Measurements from ENCODE around the gene MFSD6. TPM values are rescaled to one million over a fixed set of nuclear protein-coding genes. Genes with fewer than 3 reads are reported as not detected.
A peak's percentile ranks its signal among the peaks of the same experiment; 100 is the strongest.

MFSD6 gene
- polyA plus RNA-seq, 3 donors = 8.8 to 15.7 (median 12.9) TPM

- Histone ChIP-seq H3K27me3 (ENCODE audit: control insufficient read depth in 2 of 2, insufficient read depth in 2 of 2, low read length in 2 of 2) (no peaks in the 10 kb centered on the region), H3K79me2 (ENCODE audit: insufficient read depth, low read length) (peaks cover 20% of the 10 kb centered on the region), H2AFZ (ENCODE audit: insufficient read depth, low read depth, low read length, poor library complexity, severe bottlenecking) (peak overlapping the region; percentile 94), H3K9me3 (replicated peaks in 1 of 2; ENCODE audit: control insufficient read depth in 1 of 2, insufficient read depth in 1 of 2, low read length in 2 of 2) (peaks cover 5 to 8% of the 10 kb centered on the region in 2 donors), H4K20me1 (ENCODE audit: insufficient read depth, low read length) (no peaks in the 10 kb centered on the region), H3K4me1 (ENCODE audit: control insufficient read depth in 1 of 2, insufficient read depth in 2 of 2, low read length in 2 of 2) (peaks cover 28 to 41% of the 10 kb centered on the region in 2 donors), H3K9ac (ENCODE audit: insufficient read depth, low read length, poor library complexity, severe bottlenecking) (peak overlapping the region; percentile 87), H3K4me3 (replicated peaks in 1 of 3; ENCODE audit: low read depth in 2 of 3, low read length in 3 of 3) (peak overlapping the region; percentile 72 to 98 (median 87)), H3K4me2 (replicated peaks; ENCODE audit: extremely low read depth, low read length, poor library complexity, severe bottlenecking) (peak overlapping the region; percentile 86), H3K36me3 (replicated peaks in 1 of 2; ENCODE audit: control insufficient read depth in 1 of 2, insufficient read depth in 2 of 2, low read length in 2 of 2) (no peaks in the 10 kb centered on the region), H3K27ac (ENCODE audit: low read depth in 1 of 2, low read length in 2 of 2) (peak overlapping the region; percentile 59 to 95)
- DNase-seq = peak in 1 of 3 donors; percentile 12
- peak overlapping the region; percentile 91 to 97 (median 96) for H3K27ac Mint-ChIP-seq
- no peak for TF ChIP-seq CTCF (IDR thresholded peaks at IDR 0.05)
- H3K36me3 Mint-ChIP-seq = peaks cover 0 to 3% of the 10 kb centered on the region in 2 donors
- H3K4me1 Mint-ChIP-seq = peaks cover 41% of the 10 kb centered on the region
- WGBS (ENCODE audit: insufficient coverage) = 6% methylated on average over 13 of the region's 13 CpGs
- H3K9me3 Mint-ChIP-seq = peaks cover 11 to 23% (median 15%) of the 10 kb centered on the region in 7 donors
- H3K4me3 Mint-ChIP-seq = peak overlapping the region; percentile 94 to 95
- no peaks in the 10 kb centered on the region for H3K27me3 Mint-ChIP-seq (ENCODE audit: low read depth in 3 of 3)
- intact Hi-C loops (cut with micrococcal nuclease) = loop anchor here (5.0 to 10.0 kb wide), 2 partner anchors 111 to 113 kb away; partner anchors contain the start of gene NAB1 (in 2 of the 2)
These were observed 125.8 kb downstream of the MFSD6 start for GRCh38 chr2:190533968-190534309.

- H3K36me3 Mint-ChIP-seq = peaks cover 0 to 6% of the 10 kb centered on the region in 2 donors
- WGBS (ENCODE audit: insufficient coverage) = under 1% methylated on average over 92 of the region's 92 CpGs
These were observed 126.4 kb downstream of the MFSD6 start, which contains the start of gene NEMP2 for GRCh38 chr2:190534310-190535120. TSS of gene NEMP2 (minus strand) at chr2:190534722. CDS start at chr2:190534655, 67 bp downstream.

More at GRCh38 chr2:190534310-190535120, 126.4 kb downstream of the MFSD6 start, which contains the start of gene NEMP2:
- peak within 1 kb of the TSS; percentile 87 for H3K9ac ChIP-seq (ENCODE audit: insufficient read depth, low read length, poor library complexity, severe bottlenecking)
- DNase-seq = peak; percentile 27 to 58 (median 53)
- peaks cover 22 to 35% of the 10 kb centered on the region in 2 donors for H3K4me1 ChIP-seq (ENCODE audit: control insufficient read depth in 1 of 2, insufficient read depth in 2 of 2, low read length in 2 of 2)
- peak within 1 kb of the TSS; percentile 72 to 98 (median 87) for H3K4me3 ChIP-seq (replicated peaks in 1 of 3; ENCODE audit: low read depth in 2 of 3, low read length in 3 of 3)
- Mint-ChIP-seq H3K9me3 (peaks cover 13 to 28% (median 19%) of the 10 kb centered on the region in 7 donors), H3K27me3 (ENCODE audit: low read depth in 3 of 3) (no peaks in the 10 kb centered on the region), H3K27ac (peak within 1 kb of the TSS; percentile 91 to 97 (median 96)), H3K4me3 (peak within 1 kb of the TSS; percentile 94 to 95), H3K4me1 (peaks cover 35% of the 10 kb centered on the region)
- TF ChIP-seq CTCF (IDR thresholded peaks at IDR 0.05) = no peak
- H2AFZ ChIP-seq (ENCODE audit: insufficient read depth, low read depth, low read length, poor library complexity, severe bottlenecking) = peak within 1 kb of the TSS; percentile 94
- peak within 1 kb of the TSS; percentile 59 to 95 for H3K27ac ChIP-seq (ENCODE audit: low read depth in 1 of 2, low read length in 2 of 2)
- H3K27me3 ChIP-seq (ENCODE audit: control insufficient read depth in 2 of 2, insufficient read depth in 2 of 2, low read length in 2 of 2) = no peaks in the 10 kb centered on the region
- peaks cover 20% of the 10 kb centered on the region for H3K79me2 ChIP-seq (ENCODE audit: insufficient read depth, low read length)
- H3K36me3 ChIP-seq (replicated peaks in 1 of 2; ENCODE audit: control insufficient read depth in 1 of 2, insufficient read depth in 2 of 2, low read length in 2 of 2) = no peaks in the 10 kb centered on the region
- intact Hi-C loops (cut with micrococcal nuclease) = loop anchor here (5.0 to 10.0 kb wide), 2 partner anchors 110 to 113 kb away; partner anchors contain the start of gene NAB1 (in 2 of the 2)
- H4K20me1 ChIP-seq (ENCODE audit: insufficient read depth, low read length) = no peaks in the 10 kb centered on the region
- H3K4me2 ChIP-seq (replicated peaks; ENCODE audit: extremely low read depth, low read length, poor library complexity, severe bottlenecking) = peak within 1 kb of the TSS; percentile 86
- H3K9me3 ChIP-seq (replicated peaks in 1 of 2; ENCODE audit: control insufficient read depth in 1 of 2, insufficient read depth in 1 of 2, low read length in 2 of 2) = peaks cover 7 to 8% of the 10 kb centered on the region in 2 donors
